ENCODE results near the gene PGAP1.
A peak's percentile ranks its signal among the peaks of the same experiment; 100 is the strongest.

Gene PGAP1

DNA sequence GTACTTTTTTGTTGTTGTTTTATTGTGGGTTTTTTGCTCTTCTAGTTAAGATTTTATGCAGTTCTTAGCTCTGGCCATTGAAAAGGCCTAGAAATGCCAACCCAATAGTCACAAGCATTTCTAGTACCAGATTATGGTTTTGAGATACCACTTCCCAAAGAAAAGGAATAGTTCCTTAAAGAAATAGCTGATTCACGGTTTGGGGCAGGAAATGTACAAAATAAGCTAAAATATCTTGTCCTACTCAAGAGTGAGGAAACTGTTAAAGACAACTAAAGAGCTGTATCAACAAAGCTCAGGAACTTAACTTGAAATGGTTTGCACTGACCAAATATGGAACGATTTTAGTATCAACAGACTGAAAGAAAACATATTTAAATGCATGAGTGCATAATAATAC lies 35.4 kb downstream of the PGAP1 start:
- no peak for ATAC-seq
- DNase-seq: no peak

DNA sequence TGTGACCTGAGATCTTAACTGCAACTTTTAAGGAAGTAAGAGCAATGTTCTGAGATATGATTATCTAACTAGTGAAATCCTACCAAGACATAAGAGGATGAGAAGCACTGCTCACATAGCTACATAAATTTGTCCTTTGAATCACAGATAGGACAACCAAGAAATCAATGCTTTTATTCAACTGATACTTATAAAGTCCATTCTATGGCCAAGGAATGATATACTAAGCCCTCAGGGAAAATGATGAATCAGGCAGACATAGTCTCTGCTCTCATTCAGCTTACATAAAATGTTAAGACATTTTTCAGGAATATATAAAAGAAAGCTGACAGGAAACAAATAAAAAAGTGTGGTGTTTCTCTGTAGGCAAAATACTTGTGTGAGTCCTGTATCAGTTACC lies 39.1 kb downstream of the PGAP1 start:
- DNase-seq: no peak
- no peak for ATAC-seq

DNA sequence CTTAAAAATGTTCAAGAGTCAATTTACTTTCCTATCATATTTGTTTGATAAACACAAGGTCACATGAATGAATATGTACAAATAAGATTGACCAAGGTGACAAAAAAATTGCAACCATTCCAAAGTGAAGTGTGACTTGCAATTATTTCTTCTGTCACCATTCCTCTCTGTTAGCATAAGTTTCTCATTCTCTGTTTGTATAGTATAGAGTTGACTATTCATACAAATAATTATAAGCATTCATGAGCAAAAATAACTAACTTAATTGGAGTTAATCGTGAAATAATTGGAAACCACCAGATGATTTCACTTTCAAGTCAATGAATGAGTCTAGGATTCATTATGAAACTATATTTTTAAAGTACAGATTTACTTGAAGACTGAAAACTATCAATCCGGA lies 42.1 kb downstream of the PGAP1 start:
- ATAC-seq (no peak), DNase-seq (no peak)

DNA sequence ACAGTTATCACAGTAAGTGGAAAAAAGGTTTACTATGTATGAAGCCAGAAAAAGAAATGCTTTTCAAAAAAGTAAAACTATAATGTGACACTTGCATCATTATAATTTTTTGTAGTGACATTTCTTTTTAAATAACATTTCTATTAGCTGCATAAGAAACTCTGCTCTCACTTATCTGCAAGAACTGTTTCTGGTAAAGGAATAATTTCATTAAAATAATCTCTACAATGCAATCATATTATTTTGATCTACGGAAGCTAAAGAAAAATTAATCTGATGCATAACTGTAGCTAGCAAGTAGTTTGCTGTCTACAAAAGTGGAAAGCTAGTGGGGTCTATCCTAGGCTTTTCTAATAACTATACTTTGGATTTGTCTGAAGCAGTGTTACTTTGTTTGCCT lies 50.1 kb downstream of the PGAP1 start:
- ATAC-seq (no peak), DNase-seq (no peak)

DNA sequence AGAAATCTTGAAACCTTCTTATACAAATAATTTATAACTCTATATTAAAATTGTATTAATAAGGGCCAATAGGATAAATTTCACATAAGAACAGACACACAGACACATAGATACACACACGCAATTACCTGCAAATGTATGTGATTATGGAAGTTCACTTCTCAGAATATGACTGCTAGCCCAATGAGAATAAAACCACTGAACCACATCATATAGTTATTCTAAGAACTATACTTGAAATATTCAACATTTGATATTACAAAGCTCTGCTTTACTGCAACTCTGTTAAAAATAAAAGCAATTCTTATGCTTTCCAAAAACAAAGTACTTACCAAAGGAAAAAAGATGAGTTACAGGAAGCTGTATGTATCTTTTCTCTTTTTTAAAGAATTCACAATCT lies 51.1 kb downstream of the PGAP1 start:
- DNase-seq: no peak
- peak; percentile 36 for ATAC-seq

DNA sequence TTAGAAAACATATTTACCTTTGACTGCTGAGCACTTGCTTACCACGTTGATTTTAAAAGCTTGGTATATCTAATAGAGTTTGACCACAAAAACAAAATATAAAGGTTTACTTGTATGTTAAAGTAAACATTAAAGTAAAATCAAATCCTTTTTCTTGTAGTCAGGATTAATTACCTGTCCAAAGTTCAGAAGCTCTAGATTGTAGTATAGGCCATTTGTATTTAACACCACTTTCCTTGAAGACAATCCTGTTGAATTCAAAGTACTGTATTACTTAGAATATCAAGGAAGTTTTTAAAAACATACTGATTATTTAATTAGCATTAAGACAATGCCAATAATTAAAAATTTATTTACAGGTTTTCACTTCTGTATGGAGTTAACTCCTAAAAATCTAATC lies 53.0 kb downstream of the PGAP1 start:
- ATAC-seq (no peak), DNase-seq (no peak)

DNA sequence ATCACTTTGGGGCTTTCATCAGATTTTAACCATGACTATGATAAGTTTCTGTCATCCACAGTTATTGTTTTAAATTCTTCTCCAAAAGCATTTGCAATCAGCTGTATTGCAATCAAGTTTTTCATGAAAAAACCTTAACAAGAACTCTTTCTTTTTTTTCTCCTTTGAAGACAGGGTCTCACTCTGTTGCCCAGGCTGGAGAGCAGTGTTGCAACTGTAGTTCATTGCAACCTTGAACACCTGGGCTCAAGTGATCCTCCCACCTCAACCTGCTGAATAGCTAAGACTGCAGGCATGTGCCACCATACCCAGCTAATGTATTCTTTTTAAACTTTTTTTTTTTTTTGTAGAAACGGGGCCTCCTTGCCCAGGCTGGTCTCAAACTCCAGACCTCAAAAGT lies 71.9 kb downstream of the PGAP1 start:
- ATAC-seq: no peak
- DNase-seq: no peak

DNA sequence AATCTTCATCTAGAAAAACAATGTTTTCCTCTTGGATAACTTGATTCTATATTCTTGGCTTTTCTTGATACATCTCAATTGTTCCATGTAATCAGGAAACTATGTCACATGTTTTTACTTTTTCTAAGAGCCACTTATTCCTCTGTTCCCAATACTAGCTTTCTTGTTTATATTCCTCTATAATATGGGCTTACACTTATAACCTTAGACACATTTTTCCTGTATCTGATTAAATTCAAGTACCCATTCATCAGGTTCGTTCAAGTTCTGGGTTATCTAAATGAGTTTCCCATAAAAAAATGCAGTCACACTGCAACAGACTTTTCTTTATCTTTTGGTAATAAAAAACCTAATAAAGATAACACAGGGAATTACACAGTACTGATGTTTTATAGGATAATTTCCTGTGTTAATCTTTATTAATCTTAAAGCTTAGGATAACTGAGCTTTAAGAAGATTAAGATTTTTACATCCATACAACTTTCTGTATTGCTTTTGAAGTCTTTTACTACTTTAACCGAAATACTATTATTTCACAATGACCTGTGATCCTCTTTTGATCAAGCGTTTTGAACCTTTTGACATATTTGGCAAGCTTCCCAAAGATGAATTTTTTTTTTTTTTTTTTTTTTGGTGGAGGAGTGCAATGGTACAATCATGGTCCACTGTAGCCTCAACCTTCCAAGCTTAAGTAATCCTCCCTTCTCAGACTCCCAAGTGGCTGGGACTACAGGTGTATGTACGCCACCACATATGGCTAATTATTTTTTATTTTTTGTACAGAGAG lies 73.0 kb downstream of the PGAP1 start:
- DNase-seq: no peak
- ATAC-seq: no peak

DNA sequence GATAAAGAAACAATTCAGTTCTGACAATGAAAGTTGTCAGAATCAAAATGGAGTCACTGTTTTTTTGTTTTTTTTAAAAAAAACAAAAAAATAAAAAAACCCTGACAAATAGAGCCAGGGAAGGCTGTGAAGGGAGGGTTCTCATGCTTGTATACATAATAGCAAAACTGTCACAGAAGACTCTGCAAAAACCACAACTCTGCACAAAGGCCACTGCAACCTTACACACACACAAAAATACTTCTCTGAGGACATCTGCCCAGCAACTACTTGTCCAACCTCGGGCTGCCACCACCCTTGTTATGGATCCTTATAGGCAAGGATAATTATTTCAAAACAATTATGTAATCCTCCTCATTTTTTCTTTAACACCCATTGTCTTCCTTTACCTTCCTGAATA lies 75.4 kb downstream of the PGAP1 start:
- DNase-seq: no peak
- ATAC-seq: no peak

DNA sequence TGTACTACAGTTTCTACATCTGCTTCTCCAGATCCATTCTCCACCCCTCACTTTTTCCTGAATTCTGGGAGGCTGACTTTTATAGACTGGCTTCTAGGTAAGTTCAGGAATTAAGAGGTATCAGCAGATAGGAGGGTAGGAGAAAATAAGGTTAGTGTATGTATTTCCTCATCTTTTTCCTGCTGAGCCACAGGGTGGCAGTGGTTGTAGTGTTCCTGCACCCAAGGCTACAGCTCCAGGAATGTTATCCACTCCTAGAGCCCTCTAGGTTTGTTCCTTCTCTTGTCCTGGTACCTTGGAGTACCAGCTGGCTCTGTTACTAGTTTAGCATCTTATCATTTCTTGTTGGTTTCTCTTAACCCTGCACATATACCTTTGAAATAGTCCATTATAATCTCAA lies 76.6 kb downstream of the PGAP1 start:
- no peak for DNase-seq
- ATAC-seq: no peak

DNA sequence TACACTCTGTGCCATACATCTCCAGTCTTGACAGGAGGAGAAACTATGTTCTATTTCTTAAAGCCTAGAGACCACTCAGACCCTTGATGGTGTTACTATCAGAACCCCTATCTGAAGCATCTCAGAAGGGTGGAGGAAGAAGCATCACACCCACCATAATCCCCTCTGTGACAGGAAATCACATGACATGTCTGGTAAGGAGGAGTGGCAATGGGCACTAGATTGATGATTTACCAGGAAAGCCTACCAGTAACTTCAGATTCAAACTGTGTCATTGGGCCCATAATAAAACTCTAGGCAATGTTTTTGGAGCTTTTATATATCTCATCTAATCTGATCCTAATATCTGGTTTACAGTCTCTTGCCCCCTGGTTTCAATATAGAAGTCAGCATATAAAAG lies 80.2 kb downstream of the PGAP1 start:
- ATAC-seq (no peak), DNase-seq (no peak)

DNA sequence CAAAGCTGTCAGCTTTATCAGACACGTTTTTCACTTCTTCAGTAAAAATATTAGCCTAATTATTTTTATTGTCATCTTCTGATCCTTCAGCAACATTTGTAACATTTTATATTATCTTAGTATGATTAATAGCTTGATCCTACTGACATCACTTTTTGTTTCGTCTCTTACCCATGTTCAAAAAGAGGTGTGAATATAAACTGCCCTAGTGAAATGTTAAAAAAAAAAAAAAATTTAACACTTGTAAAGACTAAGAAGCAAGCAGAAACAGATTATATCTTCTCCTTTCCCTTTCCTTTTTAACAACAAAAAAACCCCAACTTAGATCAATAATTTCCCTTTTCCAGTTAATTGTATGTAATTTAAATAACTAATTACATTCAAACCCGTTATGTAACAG lies 81.1 kb downstream of the PGAP1 start:
- ATAC-seq: no peak
- no peak for DNase-seq

DNA sequence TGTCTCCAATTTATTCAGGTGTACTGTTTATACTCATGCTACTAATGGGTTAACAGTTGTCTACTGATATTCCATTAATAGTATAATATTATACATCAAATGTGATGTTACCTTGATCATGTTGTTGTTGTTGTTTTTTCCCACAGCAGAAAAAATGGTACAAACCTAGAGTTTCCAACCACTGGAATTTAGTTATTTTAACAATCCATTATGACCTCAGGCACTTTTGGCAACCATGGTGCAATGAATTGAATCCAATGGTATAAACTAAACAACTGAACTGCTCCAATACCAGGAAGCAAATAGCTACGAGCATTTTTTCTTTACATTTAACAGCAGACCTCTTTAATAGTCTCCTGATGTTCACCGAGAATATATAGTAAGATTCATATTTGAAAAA lies 86.3 kb downstream of the PGAP1 start:
- DNase-seq: no peak
- ATAC-seq: no peak

DNA sequence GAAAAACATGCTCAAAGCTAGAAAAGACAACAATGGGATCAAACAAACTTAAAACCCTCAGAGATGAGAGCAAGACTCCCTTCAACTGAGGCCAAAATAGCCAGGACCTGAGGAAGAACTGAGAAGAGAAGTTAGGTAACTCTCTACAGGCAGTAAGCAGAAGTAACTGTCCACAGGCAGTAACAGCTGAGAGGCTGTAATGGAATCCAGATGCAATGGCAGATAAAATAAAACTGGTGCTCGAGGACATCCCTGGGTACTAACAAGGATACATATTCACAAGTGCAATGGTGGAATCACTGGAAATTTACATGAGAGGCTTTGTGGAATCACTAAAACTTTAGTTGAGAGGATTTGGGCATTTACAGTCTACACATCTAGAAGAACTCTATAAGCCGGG lies 86.9 kb downstream of the PGAP1 start:
- ATAC-seq: no peak
- no peak for DNase-seq

DNA sequence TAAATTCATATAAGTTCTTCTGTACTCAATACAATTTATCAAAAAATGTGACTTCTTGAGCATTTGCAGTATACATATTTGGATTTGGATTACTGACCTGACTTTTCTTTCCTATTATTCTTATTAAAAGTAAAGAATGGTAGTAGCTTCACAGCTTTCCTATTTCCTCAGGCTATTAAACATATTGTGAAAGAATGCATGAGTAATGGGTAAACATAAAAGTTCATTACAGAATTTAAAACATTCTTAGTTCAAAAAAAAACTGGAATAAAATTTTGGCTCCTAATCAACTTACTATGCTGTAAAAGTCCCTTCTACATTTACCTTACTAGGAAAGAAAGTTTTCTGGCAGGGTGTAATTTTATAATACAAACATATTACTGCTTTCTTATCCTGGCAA lies 90.1 kb downstream of the PGAP1 start:
- no peak for DNase-seq
- ATAC-seq: no peak

DNA sequence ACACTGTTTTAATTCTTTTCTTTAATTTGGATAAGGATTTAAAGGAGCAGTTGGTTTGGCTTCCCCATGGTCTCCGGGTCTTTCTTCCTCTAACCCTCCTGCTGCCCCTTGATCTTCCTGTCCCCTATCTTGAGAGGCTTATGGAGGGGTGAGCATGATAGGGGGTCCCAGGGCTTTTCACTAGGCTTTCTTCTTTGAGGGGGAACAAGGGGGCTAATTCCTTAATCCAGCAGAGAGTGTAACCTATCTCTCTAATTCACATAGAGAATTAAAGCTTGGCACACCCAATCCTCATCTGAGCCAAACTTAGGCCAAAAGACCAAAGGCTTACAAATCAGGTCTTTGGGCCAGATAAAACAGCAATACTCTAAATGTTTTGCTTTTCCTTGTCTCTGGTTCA lies 95.8 kb downstream of the PGAP1 start:
- ATAC-seq (no peak), DNase-seq (no peak)

DNA sequence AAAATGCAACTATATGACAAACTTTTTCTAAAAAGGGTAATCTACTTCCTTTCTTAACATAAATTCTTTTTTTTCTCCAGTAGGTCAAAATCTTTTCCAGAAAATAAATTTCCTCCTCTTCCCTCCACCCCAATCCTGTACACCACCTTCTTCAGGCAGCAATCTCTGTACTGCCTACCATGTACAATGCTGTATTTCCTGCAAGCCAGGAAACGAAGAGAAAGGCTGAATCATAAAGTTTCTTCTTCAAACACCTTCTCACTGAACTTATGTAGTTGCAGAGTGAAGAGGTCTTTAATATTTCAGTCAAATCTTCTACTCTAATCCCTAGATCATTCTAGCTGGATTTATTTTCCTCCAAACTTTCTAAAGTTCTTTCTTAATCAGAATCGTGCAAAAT lies 99.2 kb downstream of the PGAP1 start:
- no peak for DNase-seq
- no peak for ATAC-seq

DNA sequence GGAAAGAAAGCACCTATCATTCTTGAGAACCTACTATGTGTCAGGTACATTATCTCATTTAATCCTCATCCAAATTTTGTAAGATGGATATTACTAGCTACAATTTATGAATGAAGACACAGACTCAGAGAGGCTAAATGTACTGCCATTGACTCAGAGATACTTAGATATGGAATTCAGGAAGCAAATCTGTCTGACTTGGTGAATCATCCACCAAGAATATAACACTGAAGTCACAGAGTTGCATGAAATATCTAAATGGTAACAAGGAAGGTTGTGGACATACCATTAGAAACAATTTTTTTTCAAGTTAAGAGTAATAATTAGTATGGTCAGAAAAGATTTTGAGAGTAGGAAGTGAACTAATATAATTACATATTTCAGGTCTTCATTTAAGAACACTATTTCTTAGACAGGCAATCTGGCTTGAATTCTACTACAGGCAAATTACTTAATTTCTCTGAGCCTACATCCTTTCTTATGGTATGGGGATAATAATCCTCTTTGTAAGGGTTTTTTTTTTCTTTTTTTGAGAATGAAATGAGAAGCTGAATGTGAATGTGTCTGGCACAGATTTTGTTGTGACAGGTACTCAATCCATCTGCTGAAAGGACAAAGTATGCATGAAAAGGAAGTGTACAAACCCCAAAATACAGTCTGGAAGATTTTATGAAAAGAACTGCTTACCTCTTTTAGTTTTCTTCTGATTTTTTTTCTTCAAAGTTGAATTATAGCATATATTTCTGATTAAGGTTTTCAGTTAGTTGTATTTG lies 102.6 kb downstream of the PGAP1 start:
- ATAC-seq (no peak), DNase-seq (no peak)

DNA sequence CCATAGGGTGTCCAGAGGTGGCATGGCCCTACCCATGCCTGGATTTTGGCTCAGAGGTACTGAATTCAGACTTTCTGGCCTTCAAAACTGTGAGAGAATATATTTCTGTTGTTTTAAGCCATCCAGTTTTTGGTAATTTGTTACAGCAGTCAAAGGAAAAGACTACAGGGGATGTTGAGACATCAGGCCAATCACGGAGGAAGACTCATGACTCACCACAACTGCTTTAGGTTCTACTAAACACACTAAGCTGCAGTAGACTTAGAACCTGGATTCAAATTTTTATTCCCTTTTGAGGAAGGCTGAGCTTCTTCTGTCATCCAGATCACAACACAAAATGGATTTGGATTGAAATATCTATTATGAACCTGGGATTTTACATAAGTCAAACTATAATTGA lies 105.3 kb downstream of the PGAP1 start:
- no peak for DNase-seq
- ATAC-seq: no peak

DNA sequence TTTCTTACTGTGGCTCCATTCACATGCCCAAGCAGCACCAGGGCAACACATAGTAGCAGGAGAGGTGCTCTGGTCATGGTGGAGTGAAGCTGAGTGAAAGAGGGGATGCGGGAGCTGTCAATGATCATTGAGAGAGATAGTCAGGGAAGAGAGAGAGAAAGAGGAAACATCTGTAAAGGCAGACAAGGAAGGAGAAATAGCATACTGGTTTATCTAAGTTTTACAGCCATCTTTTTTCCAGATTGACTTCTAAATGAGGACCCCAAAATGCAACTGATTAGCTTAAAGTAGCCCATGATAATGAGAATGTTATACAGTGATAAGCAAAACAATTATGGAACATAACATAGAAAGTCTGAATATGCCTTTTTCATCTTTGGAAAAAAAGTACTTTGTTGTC lies 117.2 kb downstream of the PGAP1 start, which contains the start of gene C2orf66:
C2orf66 (minus strand) TSS at position 96 of the 400 bp plus-strand sequence; CDS start at position 77, 19 bp downstream.
- DNase-seq: no peak
- no peak for ATAC-seq

DNA sequence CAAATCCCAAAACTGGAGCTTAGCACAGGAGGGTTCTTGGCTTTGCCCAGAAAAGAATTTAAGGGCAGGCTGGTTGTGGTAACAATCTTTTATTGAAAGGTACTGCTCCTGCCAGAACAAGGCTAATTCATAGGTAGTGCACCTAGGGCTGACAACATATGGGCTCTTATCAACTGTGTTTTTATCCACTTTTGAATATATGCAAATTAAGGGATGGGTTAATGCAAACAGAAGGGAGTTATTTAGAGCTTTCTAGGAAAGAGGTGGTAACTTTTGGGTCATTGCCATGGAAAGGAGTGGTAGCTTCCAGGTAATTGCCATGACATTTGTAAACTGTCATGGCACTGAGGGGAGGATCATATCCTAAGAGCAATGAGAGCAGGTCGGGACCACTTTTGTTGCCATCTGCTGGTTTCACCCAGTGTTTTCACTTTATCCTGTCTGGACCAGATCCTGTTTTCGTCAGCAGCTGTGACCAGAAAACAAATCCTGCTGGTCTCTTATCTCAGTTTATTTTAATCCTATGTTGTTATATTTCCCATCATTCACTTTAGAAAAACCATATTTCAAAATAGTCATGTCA lies 118.3 kb downstream of the PGAP1 start:
- ATAC-seq (no peak), DNase-seq (no peak)

DNA sequence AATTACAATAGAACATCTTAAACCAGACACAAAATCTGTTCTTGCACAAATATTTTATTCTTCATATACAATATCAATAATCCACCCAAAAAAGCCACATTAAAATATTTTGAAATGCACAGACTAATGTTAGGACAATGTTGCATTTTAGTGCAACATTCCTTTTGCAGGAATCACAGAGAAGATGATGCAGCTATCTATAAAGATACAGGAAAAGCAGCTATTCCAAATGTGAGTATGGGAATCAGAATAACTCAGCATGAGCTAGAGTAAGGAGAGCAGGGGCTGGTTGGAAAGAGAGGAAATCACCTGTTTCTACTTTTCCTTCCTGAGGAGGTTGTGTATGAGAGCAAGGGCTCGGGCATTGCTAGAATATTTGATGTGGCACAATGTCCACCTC lies 122.1 kb downstream of the PGAP1 start:
- ATAC-seq: no peak
- DNase-seq: no peak

DNA sequence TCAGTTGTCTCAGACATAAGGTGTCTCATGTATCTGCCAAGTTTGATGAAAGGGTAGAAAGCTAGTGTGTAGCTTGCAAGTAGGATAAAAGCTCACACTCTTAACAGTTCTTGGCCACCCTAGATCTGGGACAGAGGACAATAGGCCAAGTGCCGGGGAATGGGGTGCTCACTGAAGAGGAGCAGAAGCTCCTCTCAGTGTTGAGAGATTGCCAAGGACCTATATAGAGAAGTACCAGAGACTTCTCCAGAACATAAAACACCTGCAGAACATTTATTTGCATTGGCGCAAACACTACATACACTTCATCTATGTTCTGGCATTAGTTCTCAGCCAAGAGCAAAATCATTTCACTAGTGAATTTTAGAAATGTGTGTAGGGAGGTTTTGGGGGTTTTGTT lies 124.1 kb downstream of the PGAP1 start:
- DNase-seq (no peak), ATAC-seq (no peak)
